ENCODE measurements around the gene MED12L. TPM values are rescaled to one million over a fixed set of nuclear protein-coding genes. Genes with fewer than 3 reads are reported as not detected.
A peak's percentile ranks its signal among the peaks of the same experiment; 100 is the strongest.

The MED12L gene
- total and polyA plus RNA-seq, 2 donors (not counting 1 experiment from before 2014, with no cell fraction given), result 0.94 to 4.3 TPM

- Histone ChIP-seq H3K9ac (ENCODE audit: insufficient read depth, low read length) (no peak overlapping the region), H3K4me2 (ENCODE audit: extremely low read depth, insufficient read depth, low read length) (no peak overlapping the region), H3K79me2 (ENCODE audit: control insufficient read depth, insufficient read depth, low read length) (no peaks in the 10 kb centered on the region), H3K4me1 (ENCODE audit: control insufficient read depth, extremely low read depth, insufficient read depth, low read length) (peaks cover 2% of the 10 kb centered on the region), H3K4me3 (replicated peaks in 1 of 4; ENCODE audit: control extremely low read depth in 1 of 4, insufficient read depth in 1 of 4, low read depth in 3 of 4, low read length in 4 of 4) (no peak overlapping the region), H3K9me3 (ENCODE audit: control insufficient read depth, insufficient read depth, low read depth, low read length) (no peaks in the 10 kb centered on the region), H3K27me3 (ENCODE audit: control insufficient read depth, insufficient read depth, low read length) (no peaks in the 10 kb centered on the region), H2AFZ (ENCODE audit: low read length) (no peak overlapping the region), H4K20me1 (ENCODE audit: control insufficient read depth, extremely low read depth, insufficient read depth, low read length) (no peaks in the 10 kb centered on the region), H3K27ac (ENCODE audit: insufficient read depth, low read length) (no peak overlapping the region), H3K36me3 (ENCODE audit: control insufficient read depth, insufficient read depth, low read length) (no peaks in the 10 kb centered on the region)
- DNase-seq (ENCODE audit: low read depth in 2 of 2), result peak in 1 of 2 donors; percentile 23
- TF ChIP-seq CTCF (conservative IDR thresholded peaks at IDR 0.05 in 1 of 2, IDR thresholded peaks at IDR 0.05 in 1 of 2; ENCODE audit: low read depth in 1 of 2, low read length in 2 of 2) (no peak), EZH2 (IDR thresholded peaks at IDR 0.05; ENCODE audit: low read length, missing control alignments) (no peak)
These were observed 286.1 kb downstream of the MED12L start for GRCh38 chr3:151371526-151371925.

GRCh38 chr3:151372063-151372820 lies 286.8 kb downstream of the MED12L start:
- Histone ChIP-seq H3K79me2 (ENCODE audit: control insufficient read depth, insufficient read depth, low read length) (no peaks in the 10 kb centered on the region), H3K4me1 (ENCODE audit: control insufficient read depth, extremely low read depth, insufficient read depth, low read length) (peaks cover 2% of the 10 kb centered on the region), H3K27ac (ENCODE audit: insufficient read depth, low read length) (peak overlapping the region; percentile 3), H3K36me3 (ENCODE audit: control insufficient read depth, insufficient read depth, low read length) (no peaks in the 10 kb centered on the region), H3K27me3 (ENCODE audit: control insufficient read depth, insufficient read depth, low read length) (no peaks in the 10 kb centered on the region), H3K4me2 (ENCODE audit: extremely low read depth, insufficient read depth, low read length) (peak overlapping the region; percentile 44), H2AFZ (ENCODE audit: low read length) (no peak overlapping the region), H3K4me3 (replicated peaks in 1 of 4; ENCODE audit: control extremely low read depth in 1 of 4, insufficient read depth in 1 of 4, low read depth in 3 of 4, low read length in 4 of 4) (no peak overlapping the region), H4K20me1 (ENCODE audit: control insufficient read depth, extremely low read depth, insufficient read depth, low read length) (no peaks in the 10 kb centered on the region), H3K9me3 (ENCODE audit: control insufficient read depth, insufficient read depth, low read depth, low read length) (no peaks in the 10 kb centered on the region), H3K9ac (ENCODE audit: insufficient read depth, low read length) (no peak overlapping the region)
- TF ChIP-seq EZH2 (IDR thresholded peaks at IDR 0.05; ENCODE audit: low read length, missing control alignments) (no peak), CTCF (conservative IDR thresholded peaks at IDR 0.05 in 1 of 2, IDR thresholded peaks at IDR 0.05 in 1 of 2; ENCODE audit: low read depth in 1 of 2, low read length in 2 of 2) (no peak)
- DNase-seq (ENCODE audit: low read depth in 2 of 2), result peak; percentile 22 to 57

GRCh38 chr3:151377768-151378385 lies 292.4 kb downstream of the MED12L start:
- H3K27ac ChIP-seq (ENCODE audit: insufficient read depth, low read length), result no peak overlapping the region
- H3K4me3 ChIP-seq (replicated peaks in 1 of 4; ENCODE audit: control extremely low read depth in 1 of 4, insufficient read depth in 1 of 4, low read depth in 3 of 4, low read length in 4 of 4), result no peak overlapping the region
- H3K9ac ChIP-seq (ENCODE audit: insufficient read depth, low read length), result no peak overlapping the region
- no peaks in the 10 kb centered on the region for H3K36me3 ChIP-seq (ENCODE audit: control insufficient read depth, insufficient read depth, low read length)
- DNase-seq (ENCODE audit: low read depth in 2 of 2), result no peak
- no peaks in the 10 kb centered on the region for H3K79me2 ChIP-seq (ENCODE audit: control insufficient read depth, insufficient read depth, low read length)
- H4K20me1 ChIP-seq (ENCODE audit: control insufficient read depth, extremely low read depth, insufficient read depth, low read length), result no peaks in the 10 kb centered on the region
- no peak overlapping the region for H3K4me2 ChIP-seq (ENCODE audit: extremely low read depth, insufficient read depth, low read length)
- no peaks in the 10 kb centered on the region for H3K27me3 ChIP-seq (ENCODE audit: control insufficient read depth, insufficient read depth, low read length)
- peaks cover 3% of the 10 kb centered on the region for H3K4me1 ChIP-seq (ENCODE audit: control insufficient read depth, extremely low read depth, insufficient read depth, low read length)
- no peak for TF ChIP-seq CTCF (conservative IDR thresholded peaks at IDR 0.05 in 1 of 2, IDR thresholded peaks at IDR 0.05 in 1 of 2; ENCODE audit: low read depth in 1 of 2, low read length in 2 of 2)
- no peak for TF ChIP-seq EZH2 (IDR thresholded peaks at IDR 0.05; ENCODE audit: low read length, missing control alignments)
- H2AFZ ChIP-seq (ENCODE audit: low read length), result no peak overlapping the region
- no peaks in the 10 kb centered on the region for H3K9me3 ChIP-seq (ENCODE audit: control insufficient read depth, insufficient read depth, low read depth, low read length)

All from fibroblast of lung (primary cell).